ENCODE results near the gene TULP3.
A peak's percentile ranks its signal among the peaks of the same experiment; 100 is the strongest.
"Not testable (repeated sequence)": the region's sequence is repeated elsewhere in the genome, so short reads cannot be mapped to it uniquely, and the experiment has no call there.

The TULP3 gene, protein sequence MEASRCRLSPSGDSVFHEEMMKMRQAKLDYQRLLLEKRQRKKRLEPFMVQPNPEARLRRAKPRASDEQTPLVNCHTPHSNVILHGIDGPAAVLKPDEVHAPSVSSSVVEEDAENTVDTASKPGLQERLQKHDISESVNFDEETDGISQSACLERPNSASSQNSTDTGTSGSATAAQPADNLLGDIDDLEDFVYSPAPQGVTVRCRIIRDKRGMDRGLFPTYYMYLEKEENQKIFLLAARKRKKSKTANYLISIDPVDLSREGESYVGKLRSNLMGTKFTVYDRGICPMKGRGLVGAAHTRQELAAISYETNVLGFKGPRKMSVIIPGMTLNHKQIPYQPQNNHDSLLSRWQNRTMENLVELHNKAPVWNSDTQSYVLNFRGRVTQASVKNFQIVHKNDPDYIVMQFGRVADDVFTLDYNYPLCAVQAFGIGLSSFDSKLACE

DNA sequence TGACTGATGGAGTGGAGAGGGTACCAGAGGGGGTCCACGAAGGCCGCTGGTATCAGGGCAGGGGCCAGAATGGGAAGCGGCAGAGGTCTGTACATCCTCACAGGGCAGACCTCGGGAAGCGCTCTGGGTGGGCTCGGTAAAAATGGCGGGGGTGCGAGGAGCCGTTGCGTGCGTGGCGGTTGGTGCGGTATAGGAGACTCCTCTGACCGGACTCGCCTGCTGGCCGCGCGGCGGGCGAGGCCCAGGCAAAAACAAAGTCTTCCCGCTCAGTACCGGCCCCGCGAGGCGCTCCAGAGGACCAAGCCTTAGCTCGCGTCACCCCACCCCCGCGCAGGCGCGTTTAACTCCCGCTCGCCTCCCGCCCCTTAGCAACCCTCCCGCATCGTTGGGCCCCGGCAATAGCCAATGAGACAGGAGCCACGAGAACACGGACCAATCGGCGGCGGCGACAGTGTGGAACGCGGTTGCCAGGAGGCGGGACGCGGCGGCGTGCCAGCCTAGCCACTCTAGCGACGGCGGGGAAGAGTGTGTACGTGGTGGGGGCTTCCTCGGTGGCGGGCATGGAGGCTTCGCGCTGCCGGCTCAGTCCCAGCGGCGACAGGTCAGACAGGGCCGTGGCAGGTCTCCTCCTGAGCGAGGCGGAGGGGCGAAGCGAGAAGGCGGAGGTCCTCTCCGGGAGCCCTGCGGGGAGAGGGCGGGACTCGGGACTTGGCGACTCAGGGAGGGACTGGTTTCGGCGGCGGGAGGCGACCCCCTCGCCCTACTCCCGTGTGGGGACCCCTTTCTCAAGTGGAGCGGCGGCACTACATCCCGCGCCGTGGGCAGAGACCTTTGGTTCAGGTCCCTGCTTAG, at the start of gene TULP3:
Gene TULP3 (plus strand): TSS at position 504 of the 852 bp plus-strand sequence. CDS start 57 bp downstream, at position 561.
- DNase-seq, result peak; percentile 98

DNA sequence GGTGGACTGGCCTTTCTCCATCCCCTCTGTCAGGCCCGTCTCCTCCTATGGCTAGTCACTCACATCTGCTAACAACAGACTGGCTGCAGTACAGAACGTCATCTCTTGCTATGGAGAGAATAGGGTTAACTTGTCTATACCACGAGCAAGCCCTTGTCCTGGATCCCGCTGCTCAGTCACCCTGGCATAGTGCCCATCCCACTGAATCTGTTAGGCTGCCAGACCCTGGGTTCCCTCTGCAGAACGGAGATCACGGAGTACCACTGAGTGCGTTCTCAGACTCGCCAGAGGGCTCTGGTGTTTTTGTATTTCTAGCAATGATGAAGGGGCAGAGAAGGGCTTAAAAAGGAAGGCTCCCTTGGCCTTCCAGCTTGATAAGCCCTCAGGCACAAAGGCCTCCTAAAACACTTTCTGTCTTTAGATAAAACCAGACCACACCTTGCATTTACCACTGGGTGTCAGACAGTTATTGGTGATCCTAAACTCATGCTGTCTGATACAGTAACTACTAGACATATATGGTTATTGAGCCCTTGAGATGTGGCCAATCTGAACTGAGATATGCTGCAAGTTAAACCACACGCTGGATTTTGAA, 49.5 kb upstream of the TULP3 start:
- peak; percentile 32 for DNase-seq

DNA sequence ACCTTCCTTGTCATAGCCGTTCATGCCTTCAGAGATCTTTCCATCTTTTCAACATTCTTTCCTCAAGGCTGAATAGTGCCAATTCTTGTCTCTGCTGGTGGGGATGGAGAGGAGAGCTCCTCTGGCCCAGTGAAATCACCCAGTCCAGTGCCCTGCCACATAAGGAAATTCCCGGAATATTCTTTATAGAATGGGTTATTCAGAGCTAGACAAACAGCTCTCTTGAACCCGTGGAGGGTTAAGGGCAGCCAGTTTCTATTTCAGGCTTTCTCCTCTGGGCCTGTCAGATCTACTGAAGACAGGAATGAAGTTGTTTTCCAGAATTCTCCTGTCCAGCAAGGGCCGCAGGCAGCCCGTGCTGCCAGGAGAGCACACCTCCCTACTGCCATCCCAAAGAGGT, 47.7 kb upstream of the TULP3 start:
- DNase-seq, result no peak

- DNase-seq, result no peak
Observed at GRCh38 chr12:2844786-2845185, 45.9 kb upstream of the TULP3 start.

GRCh38 chr12:2845280-2845679, 45.4 kb upstream of the TULP3 start:
- DNase-seq, result no peak

- no peak for DNase-seq
Observed at GRCh38 chr12:2851931-2852330, 38.8 kb upstream of the TULP3 start.

- peak; percentile 53 for DNase-seq
Observed at GRCh38 chr12:2853626-2854025, 37.1 kb upstream of the TULP3 start.

DNA sequence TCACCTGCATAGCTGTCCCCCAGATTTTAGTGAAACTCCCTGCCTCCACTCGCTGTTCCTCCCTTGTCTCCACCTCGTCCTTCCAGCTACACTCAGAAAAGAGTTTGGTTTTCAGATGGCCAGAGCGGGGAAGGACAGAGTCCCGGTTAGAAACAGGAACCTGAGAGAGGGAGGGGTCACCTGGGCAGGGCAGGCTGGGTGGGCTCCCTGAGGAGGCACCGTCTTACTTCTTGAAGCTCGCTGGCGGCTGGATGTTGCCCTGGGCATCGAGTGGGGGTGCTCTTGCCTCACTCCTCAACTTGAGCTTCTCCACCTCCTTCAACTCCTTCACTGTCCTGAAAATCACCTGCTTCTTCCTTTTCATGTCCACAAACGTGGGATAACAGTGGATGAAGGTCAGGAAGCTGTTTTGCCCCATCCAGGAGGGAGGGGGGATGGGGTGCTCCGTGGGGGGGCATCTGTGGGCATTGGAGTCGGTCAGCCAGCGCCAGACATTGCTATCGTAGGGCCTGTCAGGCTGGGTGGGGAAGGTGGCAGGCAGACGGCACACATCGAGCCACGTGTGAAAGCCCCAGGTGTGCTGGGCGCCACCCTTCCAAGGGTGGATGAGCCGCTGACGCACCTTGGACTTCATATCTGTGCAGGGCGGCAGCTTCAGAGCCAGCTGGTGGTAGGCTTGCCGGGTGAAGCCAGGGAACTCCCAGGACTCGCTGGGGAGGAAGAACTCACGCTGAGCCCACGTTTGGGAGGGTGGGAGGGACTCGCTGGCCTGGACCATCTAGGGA, 35.8 kb upstream of the TULP3 start:
- DNase-seq, result no peak

GRCh38 chr12:2855546-2855945, 35.1 kb upstream of the TULP3 start:
- DNase-seq, result no peak

- no peak for DNase-seq
Observed at GRCh38 chr12:2856051-2856450, 34.6 kb upstream of the TULP3 start.

DNA sequence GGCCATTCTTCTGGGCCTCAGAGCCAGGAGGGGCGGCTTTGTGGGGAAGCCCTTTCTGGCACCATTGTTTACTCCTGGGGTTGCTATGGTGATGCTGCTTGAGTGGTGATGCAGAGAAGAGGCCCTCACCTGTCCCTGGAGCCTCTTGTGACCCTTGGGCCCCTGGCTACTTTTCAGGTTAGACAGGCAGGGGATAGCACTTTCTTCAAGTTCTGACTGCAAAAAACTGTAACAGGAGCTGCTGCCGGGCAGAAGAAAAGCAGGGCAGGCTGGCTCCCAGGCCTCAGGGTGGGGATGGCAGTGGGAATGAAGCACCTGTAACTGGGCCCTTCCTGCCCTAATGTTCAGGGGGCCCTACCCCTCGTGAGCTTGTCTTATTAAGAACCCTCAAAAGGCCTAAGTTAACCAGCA, 33.7 kb upstream of the TULP3 start, which contains the start of gene TEX52:
Gene TEX52 (minus strand): TSS at position 19 of the 411 bp plus-strand sequence. CDS start 13 bp downstream, at position 6.
- no peak for DNase-seq

- no peak for DNase-seq
Observed at GRCh38 chr12:2857576-2857975, 33.1 kb upstream of the TULP3 start.

GRCh38 chr12:2858334-2858733, 32.4 kb upstream of the TULP3 start:
- no peak for DNase-seq

DNA sequence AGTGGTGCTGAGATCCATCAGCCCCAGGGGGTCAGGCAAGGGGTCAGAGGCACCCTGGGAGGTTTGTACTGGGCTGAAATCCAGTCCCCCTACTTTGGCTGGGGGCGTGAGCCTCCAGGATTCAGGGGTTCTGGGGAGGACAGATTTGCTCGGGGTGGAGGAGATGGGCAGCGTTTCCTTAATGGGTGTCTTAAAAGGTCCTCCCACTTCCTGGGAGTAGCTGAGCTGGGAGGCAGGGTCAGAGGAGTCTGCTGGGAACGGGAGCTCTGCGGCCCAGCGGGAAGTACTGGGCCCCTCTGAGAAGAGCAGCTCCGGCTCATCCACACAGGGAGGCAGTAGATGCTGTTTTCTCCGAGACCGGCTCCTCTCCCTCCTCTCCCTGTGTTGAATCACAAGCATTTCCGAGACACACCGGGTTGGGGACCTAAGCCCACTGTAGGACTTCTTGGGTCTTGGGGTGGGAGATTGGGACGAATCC, 31.7 kb upstream of the TULP3 start:
- no peak for DNase-seq

- no peak for DNase-seq
Observed at GRCh38 chr12:2860170-2860569, 30.5 kb upstream of the TULP3 start.

DNA sequence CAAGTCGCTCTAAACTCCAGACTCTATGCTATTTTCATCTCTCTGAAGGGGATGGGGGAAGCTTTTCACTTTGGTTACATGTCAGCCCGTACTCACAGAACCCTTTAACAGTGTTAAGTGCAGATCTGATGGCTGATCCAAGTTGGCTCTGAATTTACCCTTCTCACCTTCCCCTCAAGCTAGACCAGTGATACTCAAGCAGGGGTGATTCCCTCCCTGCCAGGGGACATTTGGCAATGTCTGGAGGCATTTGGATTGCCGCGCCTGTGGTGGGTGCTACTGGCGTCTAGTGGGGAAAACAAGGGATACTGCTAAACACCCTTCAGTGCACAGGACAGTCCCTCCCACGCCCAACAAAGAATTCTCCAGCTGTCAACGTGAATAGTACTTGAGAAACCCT, 27.8 kb upstream of the TULP3 start:
- DNase-seq, result no peak

DNA sequence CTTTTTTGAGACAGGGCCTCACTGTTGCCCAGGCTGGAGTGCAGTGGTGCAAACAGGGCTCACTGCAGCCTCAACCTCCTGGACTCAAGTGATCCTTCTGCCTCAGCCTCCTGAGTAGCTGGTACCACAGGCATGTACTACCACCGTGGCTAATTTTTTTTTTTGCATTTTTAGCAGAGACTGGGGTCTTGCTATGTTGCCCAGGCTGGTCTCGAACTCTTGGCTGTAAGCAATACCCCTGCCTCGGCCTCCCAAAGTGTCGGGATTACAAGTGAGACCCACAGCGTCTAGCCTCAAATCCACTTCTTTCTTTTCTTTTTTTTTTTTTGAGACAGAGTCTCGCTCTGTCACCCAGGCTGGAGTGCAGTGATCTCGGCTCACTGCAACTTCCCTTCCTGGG, 27.3 kb upstream of the TULP3 start:
- not testable (repeated sequence) for DNase-seq

- DNase-seq, result no peak
Observed at GRCh38 chr12:2864198-2864597, 26.5 kb upstream of the TULP3 start.

DNA sequence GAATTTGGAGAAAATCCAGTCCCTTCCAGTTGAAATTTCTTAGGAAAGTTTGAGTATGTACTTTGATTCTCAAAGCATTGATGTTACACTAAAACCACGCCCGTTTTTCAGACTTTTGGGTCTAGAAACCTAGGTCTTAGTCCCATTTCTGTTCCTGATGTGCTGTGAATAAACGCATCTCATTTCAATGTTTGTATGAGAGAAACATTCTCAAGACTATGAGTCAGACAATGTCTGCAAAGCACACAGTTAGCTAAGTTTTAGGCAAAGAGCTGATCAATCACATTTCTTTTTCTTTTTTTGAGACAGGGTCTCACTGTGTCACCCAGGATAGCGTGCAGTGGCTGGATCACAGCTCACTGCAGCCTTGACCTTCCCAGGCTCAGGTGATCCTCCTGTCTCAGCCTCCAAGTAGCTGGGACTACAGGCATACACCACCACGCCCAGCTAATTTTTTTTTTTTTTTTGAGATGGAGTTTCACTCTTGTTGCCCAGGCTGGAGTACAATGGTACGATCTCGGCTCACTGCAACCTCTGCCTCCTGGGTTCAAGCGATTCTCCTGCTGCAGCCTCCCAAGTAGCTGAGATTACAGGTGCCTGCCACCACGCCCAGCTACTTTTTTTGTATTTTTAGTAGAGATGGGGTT, 21.6 kb upstream of the TULP3 start:
- DNase-seq, result not testable (repeated sequence)

GRCh38 chr12:2876431-2877046, 14.2 kb upstream of the TULP3 start:
- DNase-seq, result no peak

Data from NCI-H345 (cell line).